GM12878 (cell line): ENCODE results near the gene BCS1L. TPM values are rescaled to one million over a fixed set of nuclear protein-coding genes. Genes with fewer than 3 reads are reported as not detected.

Experiments
- ATAC-seq: fragments of 200-7000 bp; cut with Tn5 transposase; 3 replicates; pipeline ENCODE4 v1.9.1; 2020; ENCODE audit warnings: mild to moderate bottlenecking, moderate library complexity
- BruUV-seq: library from RNA; stranded (reverse); fragments of 400-500 nt; replicated peaks from 2 replicates; lab custom pipeline; 2021; lab: Mats Ljungman, UMichigan
- CTCF ChIA-PET: fragments of 300-600 bp; sonication (Branson Sonifier 250); formaldehyde crosslinking; extraction: SDS; loops from one replicate; lab custom pipeline; 2021; ENCODE audit warnings: inconsistent platforms; lab: Yijun Ruan, JAX
- POLR2A ChIA-PET: fragments of 350-600 bp; formaldehyde crosslinking; extraction: SDS; loops from one replicate; lab custom pipeline; 2021; ENCODE audit warnings: inconsistent platforms; lab: Charles Lee
- RAD21 ChIA-PET: fragments of 300-600 bp; sonication (Branson Sonifier 250); formaldehyde crosslinking; loops from one replicate; lab custom pipeline; 2023; ENCODE audit warnings: antibody characterized with exemption; ENCODE audit not compliant: unreplicated experiment; lab: Charles Lee
- SMC1A ChIA-PET: fragments of 300-600 bp; sonication (Branson Sonifier 250); formaldehyde crosslinking; loops from one replicate; lab custom pipeline; 2023; ENCODE audit not compliant: unreplicated experiment, uncharacterized antibody; lab: Charles Lee
- DNase-seq: peaks from one replicate; pipeline ENCODE4 v3.0.0-alpha.2; 2011; ENCODE audit warnings: low read depth, low spot score
- FAIRE-seq: peaks from 3 replicates; lab custom pipeline; 2011; peaks lifted over from hg19 to GRCh38; lab: Jason Lieb, UNC
- H2AFZ ChIP-seq: 2 replicates; pipeline ENCODE4 v1.6.0; 2011; ENCODE audit warnings: low read depth, low read length, control low read depth; ENCODE audit not compliant: control insufficient read depth
- H3K27ac ChIP-seq: 2 replicates; pipeline ENCODE4 v1.5.1; 2011; ENCODE audit warnings: control low read depth; ENCODE audit not compliant: control insufficient read depth, insufficient read depth
- H3K27me3 ChIP-seq, 2 experiments: replicated peaks in 1 of 2; 2 replicates each; pipeline versions ENCODE4 v1.6.0 to v1.6.1; 2011; ENCODE audit warnings: low read length in 1 of 2; ENCODE audit not compliant: control insufficient read depth in 2 of 2, insufficient read depth in 2 of 2
- H3K36me3 ChIP-seq, 2 experiments: 2 replicates each; pipeline ENCODE4 v1.5.1; 2011; ENCODE audit warnings: low read length in 1 of 2; ENCODE audit not compliant: control insufficient read depth in 2 of 2, insufficient read depth in 2 of 2
- H3K4me1 ChIP-seq: 2 replicates; pipeline ENCODE4 v1.6.1; 2011; ENCODE audit warnings: mild to moderate bottlenecking, low read length, moderate library complexity, mixed read lengths; ENCODE audit not compliant: control insufficient read depth, insufficient read depth
- H3K4me2 ChIP-seq: 2 replicates; pipeline ENCODE4 v1.6.0; 2011; ENCODE audit warnings: control low read depth; ENCODE audit not compliant: control insufficient read depth, insufficient read depth
- H3K4me3 ChIP-seq: fragments of 200-600 bp; sonication (generic); 2 replicates; pipeline ENCODE4 v1.5.1; 2016
- H3K79me2 ChIP-seq: 2 replicates; pipeline ENCODE4 v1.6.0; 2011; ENCODE audit warnings: low read length; ENCODE audit not compliant: control insufficient read depth, insufficient read depth
- H3K9ac ChIP-seq: 2 replicates; pipeline ENCODE4 v1.8.0; 2011; ENCODE audit warnings: low read length, control low read depth, mixed read lengths; ENCODE audit not compliant: control insufficient read depth, insufficient read depth
- H3K9me3 ChIP-seq: replicated peaks from 3 replicates; pipeline ENCODE4 v1.5.1; 2011; ENCODE audit warnings: mild to moderate bottlenecking, low read length; ENCODE audit not compliant: control insufficient read depth, insufficient read depth
- H4K20me1 ChIP-seq: 2 replicates; pipeline ENCODE4 v1.6.0; 2011; ENCODE audit not compliant: control insufficient read depth, insufficient read depth
- IRF5 ChIP-seq: fragments of 450-650 bp; IDR thresholded peaks from 2 replicates; pipeline ENCODE4 v1.6.1; 2017; ENCODE audit warnings: borderline replicate concordance
- MYC ChIP-seq: IDR thresholded peaks from 2 replicates; pipeline ENCODE4 v1.6.1; 2011; ENCODE audit warnings: mild to moderate bottlenecking, low read length, moderate library complexity, inconsistent platforms; ENCODE audit not compliant: insufficient read depth, insufficient replicate concordance, insufficient read length, severe bottlenecking
- SIN3A ChIP-seq: IDR thresholded peaks from 2 replicates; pipeline ENCODE4 v1.6.1; 2012; ENCODE audit warnings: low read depth, low read length, improper control_type of control experiment
- SMAD5 ChIP-seq: IDR thresholded peaks from 2 replicates; pipeline ENCODE4 v1.6.1; 2016; ENCODE audit warnings: antibody characterized with exemption, low read depth
- TCF3 ChIP-seq: IDR thresholded peaks from 2 replicates; pipeline ENCODE4 v1.6.1; 2012; ENCODE audit warnings: low read depth, mild to moderate bottlenecking, low read length, borderline replicate concordance; ENCODE audit not compliant: insufficient read depth
- ZBED1 ChIP-seq: IDR thresholded peaks from 2 replicates; pipeline ENCODE4 v1.6.1; 2016; ENCODE audit warnings: borderline replicate concordance
- ZNF592 ChIP-seq: fragments of 450-650 bp; IDR thresholded peaks from 2 replicates; pipeline ENCODE4 v1.6.1; 2017; ENCODE audit warnings: mild to moderate bottlenecking, moderate library complexity
- ZNF687 ChIP-seq: fragments of 450-650 bp; IDR thresholded peaks from 2 replicates; pipeline ENCODE4 v1.6.1; 2017; ENCODE audit warnings: mild to moderate bottlenecking, moderate library complexity
- WGBS: methylation state at CpG from one replicate; pipeline ENCODE4 v1.1.6; 2016; ENCODE audit warnings: low lambda C conversion rate; ENCODE audit not compliant: insufficient replicate concordance, insufficient coverage; ENCODE audit errors: missing lambda C conversion rate; 5-methylcytosine and 5-hydroxymethylcytosine counted together
- in situ Hi-C: fragments of 300-500 bp; cut with MboI; formaldehyde crosslinking; loops from 9 replicates; pipeline ENCODE4 v1.14.3; 2018; ENCODE audit warnings: mixed read lengths
- intact Hi-C: fragments of 100-400 bp; cut with micrococcal nuclease; formaldehyde crosslinking; loops from one replicate; pipeline ENCODE4 v1.14.2; 2022; ENCODE audit not compliant: unreplicated experiment
- polyA plus RNA-seq, 11 experiments: library from polyadenylated mRNA; depleted of rRNA in 4 of 11; unstranded in 6 of 11; stranded (reverse) in 5 of 11; fragments of >200 nt; fragmentation: Nextera tagmentation in 4 of 11; fragmentation: Illumina TruSeq in 1 of 11; extraction: Ambion mirVana in 4 of 11; extraction: Trizol in 1 of 11; gene quantifications; 1 replicate in 1 of 11; 2 replicates in 10 of 11; pipeline versions ENCODE4 v1.2.1 to v1.2.3, GENCODE V29; 2011 to 2016; ENCODE audit warnings: inconsistent platforms in 2 of 11, missing spikeins in 2 of 11, low read depth in 1 of 11
- total RNA-seq, 4 experiments: library from RNA; depleted of rRNA in 3 of 4; stranded (reverse); fragments of >200 nt in 3 of 4; fragmentation: Illumina TruSeq in 1 of 4; extraction: Trizol in 1 of 4; gene quantifications; 2 replicates each; pipeline versions ENCODE4 v1.2.1 to v1.2.3, GENCODE V29; 2013 to 2021

The BCS1L gene
- total and polyA plus RNA-seq, 10 of the 15 experiments (the other 5 are each of a cell fraction or from before 2014, with no cell fraction given) = 40.4 to 114 (median 65.2) TPM

- Histone ChIP-seq H3K9ac (peak within 1 kb of the TSS; percentile 78), H3K4me1 (0 out of 2 replicates have a peak, but pooled peaks cover 6% of the 10 kb centered on the region), H2AFZ (peak within 1 kb of the TSS; percentile 99), H3K27me3 (no peaks in the 10 kb centered on the region), H3K36me3 (0 out of 4 replicates have a peak, but pooled peaks cover 0 to 3% of the 10 kb centered on the region in 2 experiments), H3K79me2 (peaks cover 13% of the 10 kb centered on the region), H3K27ac (peak within 1 kb of the TSS; percentile 82), H3K9me3 (no peaks in the 10 kb centered on the region), H3K4me2 (peak within 1 kb of the TSS; percentile 94), H3K4me3 (peak within 1 kb of the TSS; percentile 98), H4K20me1 (no peaks in the 10 kb centered on the region)
- ChIA-PET SMC1A (interaction anchor here (1.4 to 3.1 kb wide), 5 partner anchors 13 to 227 kb away, joined by 3 to 22 read pairs (median 6); partner anchors contain the start of genes BCS1L and ZNF142), POLR2A (interaction anchor here (0.7 to 2.6 kb wide), 5 partner anchors 12 to 138 kb away, joined by 3 to 22 read pairs (median 3); partner anchors contain the start of genes BCS1L and ZNF142), CTCF (interaction anchor here (0.6 to 5.7 kb wide), 11 partner anchors 12 to 401 kb away, joined by 3 to 48 read pairs (median 4); partner anchors contain the start of genes BCS1L and ZNF142), RAD21 (interaction anchor here (0.9 to 2.0 kb wide), 5 partner anchors 12 to 180 kb away, joined by 3 to 22 read pairs (median 3); partner anchors contain the start of genes BCS1L and ZNF142)
- DNase-seq = peak; percentile 42
- in situ Hi-C loops (no loop called here), intact Hi-C loops (loop anchor here (1.0 kb wide), 2 partner anchors 13 to 175 kb away; partner anchors contain the start of genes BCS1L and ZNF142)
- WGBS = under 1% methylated on average over 49 of the region's 49 CpGs
- peak; percentile 96 for FAIRE-seq
- BruUV-seq = no TSS peak
- ATAC-seq = peak; percentile 99
- TF ChIP-seq IRF5 (peak; percentile 92), ZBED1 (no peak), ZNF687 (0 out of 2 replicates have a peak, but pooled peaks have one; percentile 12), MYC (no peak), TCF3 (0 out of 2 replicates have a peak, but pooled peaks have one; percentile 9), ZNF592 (no peak), SMAD5 (peak; percentile 37; the same call in 1 of the 2 replicates), SIN3A (peak; percentile 94; the same call in 1 of the 2 replicates)
Observed at GRCh38 chr2:218671654-218672566, 12.4 kb downstream of the BCS1L start, which contains the start of the genes RNF25 and STK36. RNF25 (minus strand) TSS chr2:218672002; CDS start chr2:218671970, 32 bp downstream. STK36 (plus strand) TSS chr2:218672086; CDS start chr2:218672830, 744 bp downstream.
